ENCODE results near the gene TMCO6.
A peak's percentile ranks its signal among the peaks of the same experiment; 100 is the strongest.

The TMCO6 gene

GRCh38 chr5:140627972-140628371 is 11.3 kb upstream of the TMCO6 start:
- Histone ChIP-seq H3K36me3 (ENCODE audit: control insufficient read depth in 4 of 4, insufficient read depth in 4 of 4, low read length in 3 of 4) (no peaks in the 10 kb centered on the region), H3K4me3 (ENCODE audit: control insufficient read depth in 1 of 7, extremely low read depth in 1 of 7, insufficient read depth in 4 of 7, low read depth in 2 of 7, low read length in 6 of 7) (no peak overlapping the region), H3K27me3 (replicated peaks in 2 of 5; ENCODE audit: control insufficient read depth in 4 of 5, insufficient read depth in 5 of 5, low read length in 4 of 5) (peaks cover 0 to 40% (median 24%) of the 10 kb centered on the region in 5 experiments), H3K4me1 (ENCODE audit: control extremely low read depth in 1 of 4, control insufficient read depth in 4 of 4, insufficient read depth in 4 of 4, low read length in 3 of 4) (peaks cover 0 to 15% (median 14%) of the 10 kb centered on the region in 4 experiments), H3K27ac (ENCODE audit: insufficient read depth in 1 of 2, low read depth in 1 of 2, low read length in 2 of 2, poor library complexity in 1 of 2, severe bottlenecking in 2 of 2) (no peak overlapping the region), H3K9me3 (ENCODE audit: control extremely low read depth in 1 of 5, control insufficient read depth in 4 of 5, insufficient read depth in 2 of 5, low read depth in 1 of 5, low read length in 4 of 5) (peaks cover 0 to 16% (median 5%) of the 10 kb centered on the region in 5 experiments)
- 96% methylated on average over 4 of the region's 6 CpGs for WGBS (ENCODE audit: insufficient coverage)
- ChIA-PET CTCF (interaction anchor here (1.8 kb wide), 1 partner anchor 80 kb away, joined by 4 read pairs; the partner anchor contains the start of gene EIF4EBP3), POLR2A (no interaction called here)
- DNase-seq: no peak

GRCh38 chr5:140628711-140629110 is 10.5 kb upstream of the TMCO6 start:
- Histone ChIP-seq H3K4me1 (ENCODE audit: control extremely low read depth in 1 of 4, control insufficient read depth in 4 of 4, insufficient read depth in 4 of 4, low read length in 3 of 4) (peaks cover 0 to 22% (median 17%) of the 10 kb centered on the region in 4 experiments), H3K27me3 (replicated peaks in 2 of 5; ENCODE audit: control insufficient read depth in 4 of 5, insufficient read depth in 5 of 5, low read length in 4 of 5) (peaks cover 0 to 47% (median 30%) of the 10 kb centered on the region in 5 experiments), H3K4me3 (ENCODE audit: control insufficient read depth in 1 of 7, extremely low read depth in 1 of 7, insufficient read depth in 4 of 7, low read depth in 2 of 7, low read length in 6 of 7) (no peak overlapping the region), H3K27ac (ENCODE audit: insufficient read depth in 1 of 2, low read depth in 1 of 2, low read length in 2 of 2, poor library complexity in 1 of 2, severe bottlenecking in 2 of 2) (no peak overlapping the region), H3K9me3 (ENCODE audit: control extremely low read depth in 1 of 5, control insufficient read depth in 4 of 5, insufficient read depth in 2 of 5, low read depth in 1 of 5, low read length in 4 of 5) (peaks cover 0 to 16% (median 5%) of the 10 kb centered on the region in 5 experiments), H3K36me3 (ENCODE audit: control insufficient read depth in 4 of 4, insufficient read depth in 4 of 4, low read length in 3 of 4) (no peaks in the 10 kb centered on the region)
- 89% methylated on average over 1 of the region's 1 CpG for WGBS (ENCODE audit: insufficient coverage)
- POLR2A ChIA-PET: no interaction called here
- CTCF ChIA-PET: no interaction called here
- DNase-seq: no peak

DNA sequence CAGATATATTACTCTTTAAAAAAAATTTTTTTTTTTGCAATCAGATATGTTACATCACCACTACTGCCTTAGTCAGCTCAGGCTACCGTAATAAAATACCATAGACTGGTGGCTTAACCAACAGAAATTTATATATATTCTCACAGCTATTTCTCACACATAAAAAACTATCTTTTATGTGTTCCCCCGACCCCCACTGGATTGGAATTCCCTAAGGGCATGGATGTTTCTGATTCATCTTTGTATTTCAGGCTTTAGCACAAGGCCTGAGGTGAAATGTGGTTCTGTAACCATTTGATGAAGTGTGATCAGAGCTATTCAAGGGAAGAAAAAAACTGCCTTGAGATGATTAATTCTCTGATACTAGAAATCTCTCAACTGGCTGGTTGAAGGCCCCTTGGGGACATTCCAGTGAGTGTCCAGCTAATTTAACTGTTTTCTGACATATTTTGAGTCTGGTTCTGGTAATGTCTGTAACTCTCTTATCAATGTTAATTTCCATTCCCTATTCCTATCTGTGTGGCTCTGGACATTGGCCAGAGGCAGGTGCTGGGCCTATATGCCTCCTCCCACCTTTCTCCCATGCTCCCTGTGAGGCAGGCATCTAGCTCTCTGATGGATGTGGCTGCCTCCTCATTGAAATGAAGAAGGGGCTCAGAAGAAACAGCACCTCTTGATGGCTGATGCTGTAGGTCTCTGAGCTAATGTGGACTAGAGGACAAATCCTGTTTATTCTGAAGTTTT is 8.8 kb upstream of the TMCO6 start:
- ChIA-PET POLR2A (no interaction called here), CTCF (interaction anchor here (0.8 to 1.5 kb wide), 7 partner anchors 11 to 83 kb away, joined by 3 to 6 read pairs (median 3); partner anchors contain the start of gene EIF4EBP3)
- Histone ChIP-seq H3K4me3 (ENCODE audit: control insufficient read depth in 1 of 7, extremely low read depth in 1 of 7, insufficient read depth in 4 of 7, low read depth in 2 of 7, low read length in 6 of 7) (peak overlapping the region in 1 of 7 experiments; percentile 13), H3K9me3 (ENCODE audit: control extremely low read depth in 1 of 5, control insufficient read depth in 4 of 5, insufficient read depth in 2 of 5, low read depth in 1 of 5, low read length in 4 of 5) (peaks cover 0 to 16% (median 5%) of the 10 kb centered on the region in 5 experiments), H3K4me1 (ENCODE audit: control extremely low read depth in 1 of 4, control insufficient read depth in 4 of 4, insufficient read depth in 4 of 4, low read length in 3 of 4) (peaks cover 0 to 22% (median 17%) of the 10 kb centered on the region in 4 experiments), H3K27me3 (replicated peaks in 2 of 5; ENCODE audit: control insufficient read depth in 4 of 5, insufficient read depth in 5 of 5, low read length in 4 of 5) (peaks cover 0 to 51% (median 30%) of the 10 kb centered on the region in 5 experiments), H3K27ac (ENCODE audit: insufficient read depth in 1 of 2, low read depth in 1 of 2, low read length in 2 of 2, poor library complexity in 1 of 2, severe bottlenecking in 2 of 2) (no peak overlapping the region), H3K36me3 (ENCODE audit: control insufficient read depth in 4 of 4, insufficient read depth in 4 of 4, low read length in 3 of 4) (no peaks in the 10 kb centered on the region)
- DNase-seq: no peak
- 86% methylated on average over 2 of the region's 2 CpGs for WGBS (ENCODE audit: insufficient coverage)

DNA sequence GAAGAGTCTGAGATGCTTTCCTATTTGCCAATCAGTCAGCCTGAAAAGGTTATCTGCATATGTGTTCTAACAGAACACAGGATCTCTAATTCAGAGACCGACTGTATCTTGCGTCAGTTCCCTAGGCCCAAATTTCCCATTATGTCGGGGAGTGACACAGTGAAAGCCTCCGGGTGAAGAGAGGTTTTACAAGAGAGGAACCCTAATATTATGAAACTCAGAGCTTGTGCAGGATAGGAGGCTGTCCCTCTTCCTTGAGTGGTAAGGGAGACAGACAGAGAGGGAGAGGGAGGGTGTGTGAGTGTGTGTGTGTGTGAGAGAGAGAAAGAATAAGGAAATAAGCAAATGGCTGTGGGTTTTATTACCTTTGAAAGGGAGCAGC is 8.2 kb upstream of the TMCO6 start:
- Histone ChIP-seq H3K27ac (ENCODE audit: insufficient read depth in 1 of 2, low read depth in 1 of 2, low read length in 2 of 2, poor library complexity in 1 of 2, severe bottlenecking in 2 of 2) (no peak overlapping the region), H3K4me1 (ENCODE audit: control extremely low read depth in 1 of 4, control insufficient read depth in 4 of 4, insufficient read depth in 4 of 4, low read length in 3 of 4) (peaks cover 0 to 22% (median 17%) of the 10 kb centered on the region in 4 experiments), H3K4me3 (ENCODE audit: control insufficient read depth in 1 of 7, extremely low read depth in 1 of 7, insufficient read depth in 4 of 7, low read depth in 2 of 7, low read length in 6 of 7) (peak overlapping the region in 1 of 7 experiments; percentile 35), H3K36me3 (ENCODE audit: control insufficient read depth in 4 of 4, insufficient read depth in 4 of 4, low read length in 3 of 4) (no peaks in the 10 kb centered on the region), H3K27me3 (replicated peaks in 2 of 5; ENCODE audit: control insufficient read depth in 4 of 5, insufficient read depth in 5 of 5, low read length in 4 of 5) (peaks cover 0 to 47% (median 29%) of the 10 kb centered on the region in 5 experiments), H3K9me3 (ENCODE audit: control extremely low read depth in 1 of 5, control insufficient read depth in 4 of 5, insufficient read depth in 2 of 5, low read depth in 1 of 5, low read length in 4 of 5) (peaks cover 0 to 16% (median 5%) of the 10 kb centered on the region in 5 experiments)
- POLR2A ChIA-PET: no interaction called here
- CTCF ChIA-PET: interaction anchor here (1.0 to 1.5 kb wide), 4 partner anchors 12 to 84 kb away, joined by 3 to 6 read pairs (median 4); partner anchors contain the start of gene EIF4EBP3
- DNase-seq: no peak
- WGBS (ENCODE audit: insufficient coverage): 100% methylated on average over 4 of the region's 4 CpGs

DNA sequence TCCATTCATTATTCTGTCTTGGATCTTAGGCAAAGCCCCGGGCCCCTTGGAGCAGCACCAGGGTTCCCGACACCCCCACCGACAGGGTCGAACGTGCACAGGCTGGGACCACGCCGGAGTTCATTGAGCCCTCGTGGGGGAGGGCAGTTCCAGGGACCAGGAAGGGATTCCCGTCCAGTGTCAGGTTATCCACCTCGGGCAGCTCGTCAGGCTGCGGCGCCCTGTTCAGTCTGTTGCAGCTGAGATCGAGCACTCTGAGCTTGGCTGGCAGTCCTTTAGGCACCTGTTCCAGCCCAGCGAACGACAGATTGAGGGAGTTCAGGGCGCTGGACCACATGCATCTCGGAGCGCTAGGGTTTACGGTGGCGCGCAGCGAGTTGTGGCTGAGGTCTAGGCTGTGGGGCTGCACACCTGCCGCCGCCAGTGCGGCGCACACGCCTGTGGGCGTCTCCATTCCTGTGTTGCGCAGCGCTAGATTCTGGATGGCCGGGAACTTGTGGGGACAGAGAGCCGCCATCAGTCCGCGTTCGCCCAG is 7.4 kb upstream of the TMCO6 start:
- peaks cover 0 to 22% (median 17%) of the 10 kb centered on the region in 4 experiments for H3K4me1 ChIP-seq (ENCODE audit: control extremely low read depth in 1 of 4, control insufficient read depth in 4 of 4, insufficient read depth in 4 of 4, low read length in 3 of 4)
- peak overlapping the region; percentile 27 to 74 (median 50) for H3K4me3 ChIP-seq (ENCODE audit: control insufficient read depth in 1 of 7, extremely low read depth in 1 of 7, insufficient read depth in 4 of 7, low read depth in 2 of 7, low read length in 6 of 7)
- no peak overlapping the region for H3K27ac ChIP-seq (ENCODE audit: insufficient read depth in 1 of 2, low read depth in 1 of 2, low read length in 2 of 2, poor library complexity in 1 of 2, severe bottlenecking in 2 of 2)
- ChIA-PET CTCF (interaction anchor here (1.0 to 5.2 kb wide), 4 partner anchors 9 to 84 kb away, joined by 3 to 69 read pairs (median 6); partner anchors contain the start of genes EIF4EBP3, IK and NDUFA2), POLR2A (interaction anchor here (0.7 kb wide), 1 partner anchor 11 kb away, joined by 3 read pairs; no protein-coding TSS in a partner anchor)
- no peaks in the 10 kb centered on the region for H3K36me3 ChIP-seq (ENCODE audit: control insufficient read depth in 4 of 4, insufficient read depth in 4 of 4, low read length in 3 of 4)
- DNase-seq: peak in 2 of 3 donors; percentile 45 to 61
- H3K27me3 ChIP-seq (replicated peaks in 2 of 5; ENCODE audit: control insufficient read depth in 4 of 5, insufficient read depth in 5 of 5, low read length in 4 of 5): peaks cover 0 to 46% (median 26%) of the 10 kb centered on the region in 5 experiments
- WGBS (ENCODE audit: insufficient coverage): 14% methylated on average over 36 of the region's 36 CpGs
- peaks cover 0 to 15% (median 5%) of the 10 kb centered on the region in 5 experiments for H3K9me3 ChIP-seq (ENCODE audit: control extremely low read depth in 1 of 5, control insufficient read depth in 4 of 5, insufficient read depth in 2 of 5, low read depth in 1 of 5, low read length in 4 of 5)

GRCh38 chr5:140632366-140633020 is 6.8 kb upstream of the TMCO6 start:
- WGBS (ENCODE audit: insufficient coverage): under 1% methylated on average over 51 of the region's 51 CpGs
- CTCF ChIA-PET: interaction anchor here (0.8 to 5.2 kb wide), 7 partner anchors 10 to 84 kb away, joined by 3 to 69 read pairs (median 4); partner anchors contain the start of genes EIF4EBP3, IK and NDUFA2
- Histone ChIP-seq H3K9me3 (ENCODE audit: control extremely low read depth in 1 of 5, control insufficient read depth in 4 of 5, insufficient read depth in 2 of 5, low read depth in 1 of 5, low read length in 4 of 5) (peaks cover 0 to 11% (median 3%) of the 10 kb centered on the region in 5 experiments), H3K36me3 (ENCODE audit: control insufficient read depth in 4 of 4, insufficient read depth in 4 of 4, low read length in 3 of 4) (no peaks in the 10 kb centered on the region), H3K27me3 (replicated peaks in 2 of 5; ENCODE audit: control insufficient read depth in 4 of 5, insufficient read depth in 5 of 5, low read length in 4 of 5) (peaks cover 0 to 46% (median 26%) of the 10 kb centered on the region in 5 experiments), H3K27ac (ENCODE audit: insufficient read depth in 1 of 2, low read depth in 1 of 2, low read length in 2 of 2, poor library complexity in 1 of 2, severe bottlenecking in 2 of 2) (no peak overlapping the region), H3K4me1 (ENCODE audit: control extremely low read depth in 1 of 4, control insufficient read depth in 4 of 4, insufficient read depth in 4 of 4, low read length in 3 of 4) (peaks cover 0 to 22% (median 17%) of the 10 kb centered on the region in 4 experiments), H3K4me3 (ENCODE audit: control insufficient read depth in 1 of 7, extremely low read depth in 1 of 7, insufficient read depth in 4 of 7, low read depth in 2 of 7, low read length in 6 of 7) (peak overlapping the region; percentile 27 to 74 (median 50))
- POLR2A ChIA-PET: interaction anchor here (0.7 kb wide), 1 partner anchor 10 kb away, joined by 3 read pairs; no protein-coding TSS in a partner anchor
- peak in 2 of 3 donors; percentile 59 to 71 for DNase-seq

Data from common myeloid progenitor, CD34-positive (primary cell).